Lower leg skin (tissue), 3 donors: Measurements from ENCODE around the gene GASK1A.

Experiments used
- POLR2A ChIP-seq, 2 donors: fragments of 450-650 bp; IDR thresholded peaks; one replicate each; pipeline ENCODE4 v1.6.1; 2016 to 2017; ENCODE audit warnings: antibody characterized with exemption in 2 of 2, mild to moderate bottlenecking in 1 of 2, moderate library complexity in 1 of 2
- TF ChIP-seq, protein P1 (sequence below), 3 donors: fragments of 450-650 bp; IDR thresholded peaks; one replicate each; pipeline ENCODE4 v1.5.1; 2016; ENCODE audit warnings: antibody characterized with exemption in 3 of 3, mild to moderate bottlenecking in 3 of 3, moderate library complexity in 2 of 3

GRCh38 chr3:42963269-42963668 lies 15.8 kb upstream of the GASK1A start:
- TF ChIP-seq, protein P1, sequence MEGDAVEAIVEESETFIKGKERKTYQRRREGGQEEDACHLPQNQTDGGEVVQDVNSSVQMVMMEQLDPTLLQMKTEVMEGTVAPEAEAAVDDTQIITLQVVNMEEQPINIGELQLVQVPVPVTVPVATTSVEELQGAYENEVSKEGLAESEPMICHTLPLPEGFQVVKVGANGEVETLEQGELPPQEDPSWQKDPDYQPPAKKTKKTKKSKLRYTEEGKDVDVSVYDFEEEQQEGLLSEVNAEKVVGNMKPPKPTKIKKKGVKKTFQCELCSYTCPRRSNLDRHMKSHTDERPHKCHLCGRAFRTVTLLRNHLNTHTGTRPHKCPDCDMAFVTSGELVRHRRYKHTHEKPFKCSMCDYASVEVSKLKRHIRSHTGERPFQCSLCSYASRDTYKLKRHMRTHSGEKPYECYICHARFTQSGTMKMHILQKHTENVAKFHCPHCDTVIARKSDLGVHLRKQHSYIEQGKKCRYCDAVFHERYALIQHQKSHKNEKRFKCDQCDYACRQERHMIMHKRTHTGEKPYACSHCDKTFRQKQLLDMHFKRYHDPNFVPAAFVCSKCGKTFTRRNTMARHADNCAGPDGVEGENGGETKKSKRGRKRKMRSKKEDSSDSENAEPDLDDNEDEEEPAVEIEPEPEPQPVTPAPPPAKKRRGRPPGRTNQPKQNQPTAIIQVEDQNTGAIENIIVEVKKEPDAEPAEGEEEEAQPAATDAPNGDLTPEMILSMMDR (IDR thresholded peaks at IDR 0.05) = no peak
- TF ChIP-seq POLR2A (IDR thresholded peaks at IDR 0.05) = no peak
